H1 (cell line): ENCODE measurements around the gene CRKL. TPM values are rescaled to one million over a fixed set of nuclear protein-coding genes. Genes with fewer than 3 reads are reported as not detected.

Experiments used
- CTCF ChIA-PET: fragments of 300-600 bp; sonication (Branson Sonifier 250); formaldehyde crosslinking; loops from one replicate; lab custom pipeline; 2021; ENCODE audit not compliant: partially characterized antibody; lab: Charles Lee
- POLR2A ChIA-PET: fragments of 300-600 bp; sonication (Branson Sonifier 250); formaldehyde crosslinking; loops from one replicate; lab custom pipeline; 2021; ENCODE audit warnings: inconsistent platforms; ENCODE audit not compliant: partially characterized antibody; lab: Charles Lee
- DNase-seq, 2 experiments: peaks; one replicate each; pipeline versions ENCODE4 v3.0.0 to v3.0.0-alpha.2; 2010 to 2022; ENCODE audit warnings: low spot score in 2 of 2, low read depth in 1 of 2, mixed read lengths in 1 of 2
- FAIRE-seq: peaks from 2 replicates; lab custom pipeline; 2011; peaks lifted over from hg19 to GRCh38; lab: Jason Lieb, UNC
- H2AFZ ChIP-seq: 2 replicates; pipeline ENCODE4 v1.8.1; 2012; ENCODE audit warnings: low read length, inconsistent platforms
- H2AK5ac ChIP-seq: 2 replicates; pipeline ENCODE4 v1.6.1; 2013; ENCODE audit warnings: low read depth, low read length
- H2BK120ac ChIP-seq: replicated peaks from 2 replicates; pipeline ENCODE3; 2013; ENCODE audit warnings: low read depth, low read length, inconsistent platforms
- H2BK12ac ChIP-seq: 2 replicates; pipeline ENCODE4 v1.6.1; 2013; ENCODE audit warnings: low read depth, low read length
- H2BK15ac ChIP-seq: 2 replicates; pipeline ENCODE4 v1.6.1; 2013; ENCODE audit warnings: low read length
- H2BK20ac ChIP-seq: 2 replicates; pipeline ENCODE4 v1.6.1; 2013; ENCODE audit warnings: low read length
- H2BK5ac ChIP-seq: 2 replicates; pipeline ENCODE4 v1.6.1; 2013; ENCODE audit warnings: low read depth, low read length
- H3K14ac ChIP-seq: 2 replicates; pipeline ENCODE4 v1.6.1; 2013; ENCODE audit warnings: inconsistent platforms; ENCODE audit not compliant: insufficient read length
- H3K18ac ChIP-seq: 2 replicates; pipeline ENCODE4 v1.6.1; 2013; ENCODE audit warnings: low read length; ENCODE audit errors: extremely low read depth
- H3K23ac ChIP-seq: 2 replicates; pipeline ENCODE4 v1.6.1; 2013; ENCODE audit warnings: inconsistent platforms; ENCODE audit not compliant: insufficient read length
- H3K23me2 ChIP-seq: 2 replicates; pipeline ENCODE4 v1.6.1; 2013; ENCODE audit warnings: low read depth, low read length
- H3K27ac ChIP-seq: 2 replicates; pipeline ENCODE4 v1.6.1; 2011; ENCODE audit warnings: low read depth, low read length, inconsistent platforms
- H3K27me3 ChIP-seq, 4 experiments: replicated peaks in 1 of 4; 1 replicate in 1 of 4; 2 replicates in 3 of 4; pipeline versions ENCODE4 v1.6.1 to v1.8.1; 2011 to 2013; ENCODE audit warnings: low read length in 3 of 4, mild to moderate bottlenecking in 3 of 4, inconsistent platforms in 2 of 4, mixed read lengths in 2 of 4, moderate library complexity in 1 of 4; ENCODE audit not compliant: control insufficient read depth in 3 of 4, insufficient read depth in 3 of 4; ENCODE audit errors: extremely low read depth in 1 of 4
- H3K36me3 ChIP-seq, 4 experiments: 2 replicates each; pipeline versions ENCODE4 v1.6.1 to v1.8.1; 2011 to 2013; ENCODE audit warnings: mild to moderate bottlenecking in 4 of 4, low read length in 3 of 4, moderate library complexity in 2 of 4, control low read depth in 1 of 4, inconsistent platforms in 1 of 4; ENCODE audit not compliant: insufficient read depth in 4 of 4, control insufficient read depth in 2 of 4
- H3K4ac ChIP-seq: replicated peaks from 2 replicates; pipeline ENCODE3; 2013; ENCODE audit warnings: low read length, low read depth, mixed read lengths, inconsistent platforms; ENCODE audit not compliant: insufficient read length
- H3K4me1 ChIP-seq, 4 experiments: replicated peaks in 1 of 4; 1 replicate in 1 of 4; 2 replicates in 3 of 4; pipeline versions ENCODE4 v1.6.1 to v1.8.1; 2011 to 2013; ENCODE audit warnings: low read length in 3 of 4, inconsistent platforms in 2 of 4, mixed read lengths in 1 of 4; ENCODE audit not compliant: insufficient read depth in 4 of 4, control insufficient read depth in 3 of 4
- H3K4me2 ChIP-seq, 2 experiments: 2 replicates each; pipeline versions ENCODE4 v1.6.1 to v1.8.1; 2011 to 2013; ENCODE audit warnings: low read depth in 2 of 2, low read length in 2 of 2, control low read depth in 1 of 2, inconsistent platforms in 1 of 2, mild to moderate bottlenecking in 1 of 2; ENCODE audit not compliant: insufficient read depth in 1 of 2
- H3K4me3 ChIP-seq, 4 experiments: fragments of 200-600, 300-600 bp in 1 of 4; sonication (generic), shearing (Covaris generic), sonication (Bioruptor Twin) in 1 of 4; 2 replicates each; pipeline versions ENCODE4 v1.5.1 to v1.8.1; 2011 to 2016; ENCODE audit warnings: low read length in 4 of 4, low read depth in 3 of 4, control low read depth in 2 of 4, inconsistent platforms in 2 of 4, mild to moderate bottlenecking in 2 of 4, mixed read lengths in 1 of 4, moderate library complexity in 1 of 4; ENCODE audit not compliant: insufficient read depth in 2 of 4; ENCODE audit errors: extremely low read depth in 1 of 4
- H3K56ac ChIP-seq: replicated peaks from 2 replicates; pipeline ENCODE3; 2013; ENCODE audit warnings: low read depth, mild to moderate bottlenecking, mixed read lengths, low read length, inconsistent platforms; ENCODE audit not compliant: insufficient read length
- H3K79me1 ChIP-seq: 2 replicates; pipeline ENCODE4 v1.6.1; 2013; ENCODE audit warnings: low read depth, low read length, control low read depth
- H3K79me2 ChIP-seq, 2 experiments: 2 replicates each; pipeline versions ENCODE4 v1.6.1 to v1.8.1; 2012 to 2013; ENCODE audit warnings: low read length in 2 of 2, mild to moderate bottlenecking in 2 of 2, inconsistent platforms in 1 of 2; ENCODE audit not compliant: insufficient read depth in 2 of 2, control insufficient read depth in 1 of 2
- H3K9ac ChIP-seq, 4 experiments: replicated peaks in 1 of 4; 1 replicate in 1 of 4; 2 replicates in 3 of 4; pipeline versions ENCODE4 v1.6.1 to v1.8.1; 2011 to 2013; ENCODE audit warnings: low read depth in 3 of 4, low read length in 3 of 4, control low read depth in 2 of 4, mild to moderate bottlenecking in 2 of 4, moderate library complexity in 2 of 4, inconsistent platforms in 1 of 4; ENCODE audit errors: extremely low read depth in 1 of 4
- H3K9me3 ChIP-seq, 2 experiments: 2 replicates each; pipeline versions ENCODE4 v1.6.1 to v1.8.1; 2012 to 2013; ENCODE audit warnings: mild to moderate bottlenecking in 2 of 2, moderate library complexity in 2 of 2, control low read depth in 1 of 2, inconsistent platforms in 1 of 2, low read depth in 1 of 2, low read length in 1 of 2, mixed read lengths in 1 of 2; ENCODE audit not compliant: insufficient read depth in 2 of 2
- H4K20me1 ChIP-seq, 2 experiments: replicated peaks in 1 of 2; 2 replicates each; pipeline versions ENCODE3 to v1.8.1; 2011 to 2013; ENCODE audit warnings: inconsistent platforms in 2 of 2, low read length in 2 of 2, mild to moderate bottlenecking in 1 of 2; ENCODE audit not compliant: insufficient read depth in 2 of 2, control insufficient read depth in 1 of 2
- H4K5ac ChIP-seq: 2 replicates; pipeline ENCODE4 v1.6.1; 2013; ENCODE audit warnings: low read length, low read depth, mixed read lengths, inconsistent platforms; ENCODE audit not compliant: insufficient read length
- H4K8ac ChIP-seq: 2 replicates; pipeline ENCODE4 v1.8.0; 2013; ENCODE audit warnings: mild to moderate bottlenecking, moderate library complexity, low read length, inconsistent platforms; ENCODE audit not compliant: insufficient read depth; ENCODE audit errors: extremely low read depth
- H4K91ac ChIP-seq: replicated peaks from 2 replicates; pipeline ENCODE3; 2013; ENCODE audit warnings: low read length, mixed read lengths, inconsistent platforms; ENCODE audit not compliant: insufficient read length
- CTBP2 ChIP-seq: IDR thresholded peaks from 2 replicates; pipeline ENCODE4 v1.7.0; 2011; ENCODE audit warnings: borderline replicate concordance, mild to moderate bottlenecking, moderate library complexity, mixed read lengths, low read length; ENCODE audit not compliant: insufficient read depth, insufficient read length
- FOSL1 ChIP-seq: IDR thresholded peaks from 2 replicates; pipeline ENCODE4 v1.6.1; 2011; ENCODE audit warnings: mild to moderate bottlenecking, low read depth, low read length, moderate library complexity; ENCODE audit not compliant: insufficient read depth
- PHF8 ChIP-seq: fragments of 200-600 bp; sonication (generic); conservative IDR thresholded peaks from 2 replicates; pipeline ENCODE4 v1.7.1; 2012; ENCODE audit warnings: low read depth, mild to moderate bottlenecking, inconsistent platforms, low read length, moderate library complexity
- WGBS, 2 experiments: shearing (Covaris generic) in 1 of 2; methylation state at CpG; one replicate each; pipeline versions ENCODE4 v1.1.6 to v1.1.7; 2013 to 2015; ENCODE audit warnings: low lambda C conversion rate in 2 of 2, mixed read lengths in 2 of 2, inconsistent platforms in 1 of 2, low coverage in 1 of 2, missing lambda C conversion rate in 1 of 2; ENCODE audit not compliant: insufficient replicate concordance in 2 of 2, insufficient coverage in 1 of 2, insufficient read length in 1 of 2; ENCODE audit errors: extremely low coverage in 1 of 2, missing lambda C conversion rate in 1 of 2; 5-methylcytosine and 5-hydroxymethylcytosine counted together
- polyA plus RNA-seq, 7 experiments: library from polyadenylated mRNA; depleted of rRNA in 3 of 7; stranded (reverse) in 5 of 7; unstranded in 2 of 7; fragments of >200 nt in 5 of 7; fragments of 200-250 nt in 2 of 7; gene quantifications; 1 replicate in 5 of 7; 2 replicates in 1 of 7; 4 replicates in 1 of 7; pipeline versions ENCODE4 v1.2.1 to v1.2.3, GENCODE V29; 2011 to 2013; ENCODE audit warnings: missing spikeins in 2 of 7, mixed read lengths in 2 of 7
- total RNA-seq: library from RNA; stranded (reverse); fragmentation: NEBNext Ultra II Directional; extraction: Animal tissue kit (Norgen Biotek cat#: 25700); gene quantifications from 2 replicates; pipeline ENCODE4 v1.2.1, GENCODE V29; 2021

CRKL gene
- total and polyA plus RNA-seq, 2 of the 8 experiments (the other 6 are each of a cell fraction or from before 2014, with no cell fraction given): 34.5 to 94.5 TPM

- ChIA-PET POLR2A (interaction anchor here (0.9 to 5.5 kb wide), 8 partner anchors 10 to 115 kb away, joined by 3 to 45 read pairs (median 4); partner anchors contain the start of gene LZTR1), CTCF (interaction anchor here (0.6 to 3.0 kb wide), 7 partner anchors 10 to 46 kb away, joined by 3 to 13 read pairs (median 3); partner anchors contain the start of genes AIFM3 and LZTR1)
- peak overlapping the region; percentile 85 for H4K8ac ChIP-seq
- H2AK5ac ChIP-seq: no peak overlapping the region
- H3K27me3 ChIP-seq: no peaks in the 10 kb centered on the region
- no peak overlapping the region for H3K18ac ChIP-seq
- H3K23ac ChIP-seq: no peak overlapping the region
- H2AFZ ChIP-seq: no peak overlapping the region
- H3K14ac ChIP-seq: no peak overlapping the region
- TF ChIP-seq PHF8: no peak
- TF ChIP-seq FOSL1: no peak
- no peak for TF ChIP-seq CTBP2
- no peak overlapping the region for H2BK120ac ChIP-seq
- no peaks in the 10 kb centered on the region for H3K9me3 ChIP-seq
- H3K79me1 ChIP-seq: peaks cover 2% of the 10 kb centered on the region; the same call in 1 of the 2 replicates
- H3K79me2 ChIP-seq: no peaks in the 10 kb centered on the region; a peak in 1 of 4 replicates
- H3K4ac ChIP-seq: no peak overlapping the region
- FAIRE-seq (no peak), DNase-seq (no peak)
- no peak overlapping the region for H4K91ac ChIP-seq
- peaks cover 2 to 7% (median 4%) of the 10 kb centered on the region in 4 experiments; a peak in 5 of 8 replicates for H3K36me3 ChIP-seq
- H2BK20ac ChIP-seq: no peak overlapping the region
- H3K56ac ChIP-seq: no peak overlapping the region
- peak overlapping the region in 3 of 4 experiments; percentile 82 to 99 (median 84); a peak in 7 of 8 replicates for H3K4me3 ChIP-seq
- H2BK5ac ChIP-seq: no peak overlapping the region
- no peak overlapping the region for H2BK15ac ChIP-seq
- H4K5ac ChIP-seq: no peak overlapping the region
- H4K20me1 ChIP-seq: peaks cover 6 to 12% of the 10 kb centered on the region in 2 experiments
- 90% methylated on average over 18 of the region's 22 CpGs; no CpG with 5 or more reads in 1 of the 2 experiments for WGBS, 2 experiments
- no peak overlapping the region for H2BK12ac ChIP-seq
- peaks cover 0 to 12% (median 8%) of the 10 kb centered on the region in 4 experiments; a peak in 5 of 7 replicates for H3K4me1 ChIP-seq
- peak overlapping the region; percentile 73 to 82 for H3K4me2 ChIP-seq
- no peak overlapping the region for H3K27ac ChIP-seq
- peaks cover 12% of the 10 kb centered on the region; the same call in 1 of the 2 replicates for H3K23me2 ChIP-seq
- peak overlapping the region in 2 of 4 experiments; percentile 79 to 84; a peak in 3 of 7 replicates for H3K9ac ChIP-seq
Measured at GRCh38 chr22:21000207-21000986, 83.2 kb downstream of the CRKL start.
